Activated T-cell treated with anti-CD3 and anti-CD28 coated beads for 1 hour (primary cell): ENCODE results near the gene RAD51B.

Experiments
- DNase-seq: peaks from one replicate; pipeline ENCODE4 v3.0.0-alpha.2; 2020; ENCODE audit warnings: low read depth

Gene RAD51B

DNA sequence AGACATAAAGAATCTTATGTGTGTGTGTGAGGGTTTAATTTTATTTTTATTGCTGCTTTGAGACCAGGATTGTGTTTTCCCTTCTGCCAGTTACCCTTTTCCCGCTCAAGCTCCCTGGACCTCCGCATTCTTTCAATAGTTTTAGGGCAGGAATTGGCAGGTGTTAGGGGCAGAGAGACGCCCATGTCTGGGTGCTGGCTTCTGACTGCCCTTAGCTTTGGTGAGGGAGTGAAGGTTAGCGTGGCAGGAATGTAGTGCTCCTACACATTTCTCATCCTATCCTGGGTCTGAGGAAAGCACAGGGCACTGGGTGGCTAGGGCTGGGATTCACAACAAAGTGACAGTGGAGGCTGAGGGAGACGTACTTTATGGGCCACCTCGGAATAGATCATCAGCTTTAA, 545.2 kb downstream of the RAD51B start:
- no peak for DNase-seq

GRCh38 chr14:68365228-68365627, 545.6 kb downstream of the RAD51B start:
- no peak for DNase-seq

GRCh38 chr14:68366656-68367055, 547.1 kb downstream of the RAD51B start:
- DNase-seq = no peak

GRCh38 chr14:68367536-68367935, 548.0 kb downstream of the RAD51B start:
- no peak for DNase-seq

DNA sequence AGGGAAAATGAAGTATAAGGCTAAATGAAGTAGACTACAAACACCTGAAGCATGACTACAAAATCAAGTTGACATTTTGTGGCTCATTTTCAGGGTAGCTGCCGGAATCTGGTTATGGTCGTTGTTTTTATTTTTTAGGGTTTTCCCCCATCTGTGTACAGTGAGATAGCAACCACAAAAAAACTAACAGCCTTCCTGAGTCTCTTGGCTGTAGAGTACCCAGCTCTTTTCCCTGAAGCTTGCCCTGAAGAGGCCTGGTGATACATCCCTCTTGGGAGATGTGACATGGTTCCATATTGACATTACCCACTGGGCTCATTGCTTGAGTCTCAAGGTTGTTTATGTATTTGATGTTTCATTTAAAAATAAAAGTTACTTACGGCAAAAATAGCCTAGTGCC, 549.3 kb downstream of the RAD51B start:
- DNase-seq = no peak

- DNase-seq = no peak
These were observed 549.9 kb downstream of the RAD51B start for GRCh38 chr14:68369281-68370056.

DNA sequence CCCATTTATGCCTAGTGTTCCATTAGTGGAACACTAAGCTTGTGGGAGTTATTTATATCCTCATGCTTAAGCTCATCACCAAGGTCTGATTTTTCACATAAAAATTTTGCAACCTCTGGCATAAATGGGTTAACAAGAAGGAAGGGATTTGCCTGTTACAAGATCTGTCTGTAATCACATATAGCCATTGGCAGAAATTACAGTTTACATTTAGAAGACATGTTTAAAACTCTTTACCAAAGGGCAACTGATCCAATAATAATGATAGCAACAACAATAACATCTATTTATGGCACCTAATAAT, 550.4 kb downstream of the RAD51B start:
- no peak for DNase-seq

GRCh38 chr14:68372368-68372767, 552.8 kb downstream of the RAD51B start:
- no peak for DNase-seq

- DNase-seq = no peak
These were observed 553.6 kb downstream of the RAD51B start for GRCh38 chr14:68373124-68373646.

- no peak for DNase-seq
These were observed 554.4 kb downstream of the RAD51B start for GRCh38 chr14:68373847-68374444.

GRCh38 chr14:68374682-68375081, 555.1 kb downstream of the RAD51B start:
- DNase-seq = no peak

- no peak for DNase-seq
These were observed 555.8 kb downstream of the RAD51B start for GRCh38 chr14:68375376-68375775.

GRCh38 chr14:68376067-68376779, 556.6 kb downstream of the RAD51B start:
- no peak for DNase-seq

DNA sequence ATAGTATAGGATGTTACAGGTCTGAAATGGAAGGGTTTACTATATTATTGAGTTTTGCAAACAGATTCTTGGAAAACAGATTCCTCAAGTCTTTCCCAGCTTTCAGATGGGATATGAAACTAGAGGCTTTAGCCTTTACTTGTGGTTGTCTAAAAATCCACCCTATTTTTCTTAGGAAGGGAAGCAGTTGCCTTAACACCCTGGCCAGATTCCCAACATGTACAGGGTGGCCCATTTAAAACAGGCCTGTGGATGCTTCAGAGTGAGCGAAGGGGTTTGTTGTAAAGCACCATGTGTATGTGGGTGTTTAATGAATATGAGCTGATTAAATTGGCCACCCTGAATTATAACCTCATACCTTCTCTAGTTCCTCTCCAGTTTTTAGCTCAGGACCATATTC, 557.4 kb downstream of the RAD51B start:
- DNase-seq = no peak

GRCh38 chr14:68377459-68377858, 557.9 kb downstream of the RAD51B start:
- DNase-seq = no peak

- DNase-seq = no peak
These were observed 560.1 kb downstream of the RAD51B start for GRCh38 chr14:68379510-68380328.

- DNase-seq = no peak
These were observed 560.8 kb downstream of the RAD51B start for GRCh38 chr14:68380329-68380741.

GRCh38 chr14:68384335-68384734, 564.8 kb downstream of the RAD51B start:
- no peak for DNase-seq

DNA sequence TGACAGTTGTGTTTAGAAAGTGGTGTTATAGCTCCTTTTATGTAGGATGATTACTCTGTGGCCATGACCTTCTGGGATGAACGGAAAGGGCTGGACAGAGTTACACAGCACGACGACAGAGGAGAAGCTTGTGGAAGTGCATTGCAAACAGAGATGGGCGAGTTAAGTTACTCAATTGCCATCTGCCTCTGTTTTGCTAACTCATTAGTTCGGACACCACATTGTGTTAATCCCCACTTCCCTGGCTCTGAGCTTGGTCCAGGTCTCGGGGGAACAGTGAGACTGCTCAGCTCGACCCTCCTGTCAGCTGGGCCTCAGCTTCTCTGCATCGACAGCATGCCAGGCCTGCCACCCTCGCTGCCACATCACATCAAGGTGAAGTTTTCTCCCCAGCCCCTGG, 565.3 kb downstream of the RAD51B start:
- no peak for DNase-seq

- DNase-seq = no peak
These were observed 566.9 kb downstream of the RAD51B start for GRCh38 chr14:68386446-68386845.

GRCh38 chr14:68386950-68387779, 567.6 kb downstream of the RAD51B start:
- DNase-seq = no peak
